ENCODE results near the gene AQR. TPM values are rescaled to one million over a fixed set of nuclear protein-coding genes. Genes with fewer than 3 reads are reported as not detected.

AQR gene
- total RNA-seq, 1 experiment from 2014 or later = 41.4 TPM

DNA sequence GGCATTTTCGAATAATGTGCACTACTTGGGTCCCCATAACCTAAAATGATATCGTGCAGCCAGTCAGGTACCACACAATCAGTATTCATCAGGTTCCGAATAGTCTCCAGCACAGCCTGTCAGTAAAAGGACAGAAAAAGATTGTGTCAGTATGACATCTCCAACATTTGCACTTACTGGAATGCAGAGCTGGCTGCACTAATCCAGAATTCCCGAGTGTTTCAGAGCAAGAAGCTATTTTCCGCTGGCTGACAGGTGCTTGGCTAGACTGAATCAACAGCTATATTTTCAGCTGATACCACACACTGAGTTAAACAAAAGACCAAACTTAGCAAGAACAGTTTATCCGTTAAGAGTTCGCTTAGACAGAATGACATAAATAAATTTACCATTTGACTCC, 68.8 kb downstream of the AQR start:
- CTCF ChIA-PET = no interaction called here
- H3K4me3 ChIP-seq (ENCODE audit: low read depth in 2 of 2, low read length in 2 of 2) = no peak overlapping the region
- intact Hi-C loops (cut with micrococcal nuclease; ENCODE audit: unreplicated experiment) (no loop called here), in situ Hi-C loops (cut with HindIII; ENCODE audit: low pct_unique_long_range_greater_than_20kb, low sequenced_read_pairs) (no loop called here)
- no peak for TF ChIP-seq POLR2AphosphoS5 (IDR thresholded peaks at IDR 0.05; ENCODE audit: low read depth, low read length)
- no peak for TF ChIP-seq TCF7L2 (IDR thresholded peaks at IDR 0.05; ENCODE audit: low read depth, low read length)
- TF ChIP-seq, protein P1, sequence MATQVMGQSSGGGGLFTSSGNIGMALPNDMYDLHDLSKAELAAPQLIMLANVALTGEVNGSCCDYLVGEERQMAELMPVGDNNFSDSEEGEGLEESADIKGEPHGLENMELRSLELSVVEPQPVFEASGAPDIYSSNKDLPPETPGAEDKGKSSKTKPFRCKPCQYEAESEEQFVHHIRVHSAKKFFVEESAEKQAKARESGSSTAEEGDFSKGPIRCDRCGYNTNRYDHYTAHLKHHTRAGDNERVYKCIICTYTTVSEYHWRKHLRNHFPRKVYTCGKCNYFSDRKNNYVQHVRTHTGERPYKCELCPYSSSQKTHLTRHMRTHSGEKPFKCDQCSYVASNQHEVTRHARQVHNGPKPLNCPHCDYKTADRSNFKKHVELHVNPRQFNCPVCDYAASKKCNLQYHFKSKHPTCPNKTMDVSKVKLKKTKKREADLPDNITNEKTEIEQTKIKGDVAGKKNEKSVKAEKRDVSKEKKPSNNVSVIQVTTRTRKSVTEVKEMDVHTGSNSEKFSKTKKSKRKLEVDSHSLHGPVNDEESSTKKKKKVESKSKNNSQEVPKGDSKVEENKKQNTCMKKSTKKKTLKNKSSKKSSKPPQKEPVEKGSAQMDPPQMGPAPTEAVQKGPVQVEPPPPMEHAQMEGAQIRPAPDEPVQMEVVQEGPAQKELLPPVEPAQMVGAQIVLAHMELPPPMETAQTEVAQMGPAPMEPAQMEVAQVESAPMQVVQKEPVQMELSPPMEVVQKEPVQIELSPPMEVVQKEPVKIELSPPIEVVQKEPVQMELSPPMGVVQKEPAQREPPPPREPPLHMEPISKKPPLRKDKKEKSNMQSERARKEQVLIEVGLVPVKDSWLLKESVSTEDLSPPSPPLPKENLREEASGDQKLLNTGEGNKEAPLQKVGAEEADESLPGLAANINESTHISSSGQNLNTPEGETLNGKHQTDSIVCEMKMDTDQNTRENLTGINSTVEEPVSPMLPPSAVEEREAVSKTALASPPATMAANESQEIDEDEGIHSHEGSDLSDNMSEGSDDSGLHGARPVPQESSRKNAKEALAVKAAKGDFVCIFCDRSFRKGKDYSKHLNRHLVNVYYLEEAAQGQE (IDR thresholded peaks at IDR 0.05; ENCODE audit: insufficient read depth in 1 of 2, low read depth in 2 of 2, low read length in 1 of 2) = no peak
- TF ChIP-seq, protein P2, sequence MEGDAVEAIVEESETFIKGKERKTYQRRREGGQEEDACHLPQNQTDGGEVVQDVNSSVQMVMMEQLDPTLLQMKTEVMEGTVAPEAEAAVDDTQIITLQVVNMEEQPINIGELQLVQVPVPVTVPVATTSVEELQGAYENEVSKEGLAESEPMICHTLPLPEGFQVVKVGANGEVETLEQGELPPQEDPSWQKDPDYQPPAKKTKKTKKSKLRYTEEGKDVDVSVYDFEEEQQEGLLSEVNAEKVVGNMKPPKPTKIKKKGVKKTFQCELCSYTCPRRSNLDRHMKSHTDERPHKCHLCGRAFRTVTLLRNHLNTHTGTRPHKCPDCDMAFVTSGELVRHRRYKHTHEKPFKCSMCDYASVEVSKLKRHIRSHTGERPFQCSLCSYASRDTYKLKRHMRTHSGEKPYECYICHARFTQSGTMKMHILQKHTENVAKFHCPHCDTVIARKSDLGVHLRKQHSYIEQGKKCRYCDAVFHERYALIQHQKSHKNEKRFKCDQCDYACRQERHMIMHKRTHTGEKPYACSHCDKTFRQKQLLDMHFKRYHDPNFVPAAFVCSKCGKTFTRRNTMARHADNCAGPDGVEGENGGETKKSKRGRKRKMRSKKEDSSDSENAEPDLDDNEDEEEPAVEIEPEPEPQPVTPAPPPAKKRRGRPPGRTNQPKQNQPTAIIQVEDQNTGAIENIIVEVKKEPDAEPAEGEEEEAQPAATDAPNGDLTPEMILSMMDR (IDR thresholded peaks at IDR 0.05) = no peak
- no peak for TF ChIP-seq SIN3A (IDR thresholded peaks at IDR 0.05; ENCODE audit: borderline replicate concordance, insufficient read depth, low read depth, low read length)
- H3K27ac ChIP-seq (ENCODE audit: low read length) = no peak overlapping the region
- H3K27me3 ChIP-seq (ENCODE audit: control insufficient read depth, insufficient read depth, low read length) = no peaks in the 10 kb centered on the region
- ATAC-seq (no peak), DNase-seq (ENCODE audit: low read depth, low spot score) (no peak)
- H3K36me3 ChIP-seq (ENCODE audit: control insufficient read depth, insufficient read depth, low read length) = peaks cover 12% of the 10 kb centered on the region; the same call in 1 of the 2 replicates
- POLR2A ChIA-PET = no interaction called here
- H3K4me1 ChIP-seq (ENCODE audit: control insufficient read depth, insufficient read depth, low read length) = no peaks in the 10 kb centered on the region
- no peaks in the 10 kb centered on the region for H3K9me3 ChIP-seq (ENCODE audit: control insufficient read depth, insufficient read depth, low read depth, low read length)
- BruUV-seq (replicated peaks) = no TSS peak

DNA sequence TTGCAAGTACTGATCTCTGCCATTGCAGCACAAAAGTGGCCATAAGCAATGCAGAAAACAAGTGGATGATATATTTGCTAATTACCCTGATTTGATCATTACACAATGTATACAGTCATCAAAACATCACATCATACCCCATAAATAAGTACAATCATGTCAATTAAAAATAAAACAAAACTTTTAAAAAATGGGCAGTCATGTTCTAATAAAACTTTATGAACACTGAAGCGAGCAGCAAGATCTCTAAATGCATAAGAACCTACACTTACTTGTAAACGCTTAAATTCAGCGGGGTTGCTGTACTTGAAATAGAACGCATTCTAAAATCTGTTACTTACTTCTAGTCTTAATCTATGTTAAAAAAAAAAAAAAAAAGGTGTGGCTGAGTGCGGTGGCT, 73.4 kb downstream of the AQR start:
- no peak for TF ChIP-seq SIN3A (IDR thresholded peaks at IDR 0.05; ENCODE audit: borderline replicate concordance, insufficient read depth, low read depth, low read length)
- no peak for TF ChIP-seq TCF7L2 (IDR thresholded peaks at IDR 0.05; ENCODE audit: low read depth, low read length)
- TF ChIP-seq, protein P2 (IDR thresholded peaks at IDR 0.05) = no peak
- TF ChIP-seq POLR2AphosphoS5 (IDR thresholded peaks at IDR 0.05; ENCODE audit: low read depth, low read length) = no peak
- TF ChIP-seq, protein P1 (IDR thresholded peaks at IDR 0.05; ENCODE audit: insufficient read depth in 1 of 2, low read depth in 2 of 2, low read length in 1 of 2) = no peak
- no peak overlapping the region for H3K4me3 ChIP-seq (ENCODE audit: low read depth in 2 of 2, low read length in 2 of 2)
- intact Hi-C loops (cut with micrococcal nuclease; ENCODE audit: unreplicated experiment) (no loop called here), in situ Hi-C loops (cut with HindIII; ENCODE audit: low pct_unique_long_range_greater_than_20kb, low sequenced_read_pairs) (no loop called here)
- no peak for ATAC-seq
- no peaks in the 10 kb centered on the region for H3K27me3 ChIP-seq (ENCODE audit: control insufficient read depth, insufficient read depth, low read length)
- DNase-seq (ENCODE audit: low read depth, low spot score) = no peak
- ChIA-PET CTCF (no interaction called here), POLR2A (no interaction called here)
- BruUV-seq (replicated peaks) = no TSS peak
- no peak overlapping the region for H3K27ac ChIP-seq (ENCODE audit: low read length)
- H3K36me3 ChIP-seq (ENCODE audit: control insufficient read depth, insufficient read depth, low read length) = peaks cover 22% of the 10 kb centered on the region
- H3K9me3 ChIP-seq (ENCODE audit: control insufficient read depth, insufficient read depth, low read depth, low read length) = peaks cover 15% of the 10 kb centered on the region; the same call in 1 of the 2 replicates
- H3K4me1 ChIP-seq (ENCODE audit: control insufficient read depth, insufficient read depth, low read length) = no peaks in the 10 kb centered on the region
